CD1c-positive myeloid dendritic cell (primary cell): ENCODE data around the gene NDUFAF8.

Experiments
- DNase-seq: peaks from one replicate; pipeline ENCODE4 v3.0.0-alpha.2; 2016; ENCODE audit errors: extremely low spot score

The NDUFAF8 gene

DNA sequence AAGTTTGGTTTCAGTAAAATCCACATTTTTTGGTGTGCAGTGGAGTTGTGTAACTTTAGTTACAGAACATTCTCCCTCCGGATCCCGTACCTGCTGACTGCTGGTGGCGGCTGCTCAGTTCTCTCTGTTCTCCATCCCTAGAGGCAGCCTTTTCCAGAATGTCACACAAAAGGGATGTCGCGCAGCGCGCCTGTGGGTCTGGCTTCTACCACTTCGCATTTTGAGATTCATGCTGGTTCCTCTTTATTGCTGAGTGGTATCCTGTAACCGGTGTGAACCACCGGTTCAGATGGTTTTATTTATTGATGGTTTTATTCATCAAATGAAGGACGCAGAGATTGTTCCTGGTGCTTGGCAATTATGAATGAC, 15.4 kb upstream of the NDUFAF8 start:
- DNase-seq, result peak; percentile 76

DNA sequence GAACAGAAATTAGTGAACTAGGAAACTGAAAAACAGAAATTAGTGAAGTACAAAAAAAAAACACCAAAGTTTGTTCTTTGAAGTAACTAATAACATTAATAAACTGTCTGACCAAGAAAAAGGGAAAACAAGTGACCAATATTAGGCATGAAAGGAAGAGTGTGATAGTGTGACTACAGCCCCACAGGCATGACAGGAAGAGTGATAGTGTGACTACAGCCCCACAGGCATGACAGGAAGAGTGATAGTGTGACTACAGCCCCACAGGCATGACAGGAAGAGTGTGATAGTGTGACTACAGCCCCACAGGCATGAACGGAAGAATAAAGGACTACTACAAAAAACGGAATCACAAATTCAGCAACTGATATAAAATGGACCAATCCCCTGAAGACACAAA, 11.5 kb upstream of the NDUFAF8 start:
- peak; percentile 13 for DNase-seq

- DNase-seq, result peak; percentile 73
Measured at GRCh38 chr17:81228420-81228819, 10.7 kb upstream of the NDUFAF8 start.

- peak; percentile 29 for DNase-seq
Measured at GRCh38 chr17:81228834-81229665, 10.1 kb upstream of the NDUFAF8 start.

GRCh38 chr17:81229666-81229920, 9.5 kb upstream of the NDUFAF8 start:
- DNase-seq, result no peak

- peak; percentile 21 for DNase-seq
Measured at GRCh38 chr17:81230043-81230820, 8.9 kb upstream of the NDUFAF8 start.

DNA sequence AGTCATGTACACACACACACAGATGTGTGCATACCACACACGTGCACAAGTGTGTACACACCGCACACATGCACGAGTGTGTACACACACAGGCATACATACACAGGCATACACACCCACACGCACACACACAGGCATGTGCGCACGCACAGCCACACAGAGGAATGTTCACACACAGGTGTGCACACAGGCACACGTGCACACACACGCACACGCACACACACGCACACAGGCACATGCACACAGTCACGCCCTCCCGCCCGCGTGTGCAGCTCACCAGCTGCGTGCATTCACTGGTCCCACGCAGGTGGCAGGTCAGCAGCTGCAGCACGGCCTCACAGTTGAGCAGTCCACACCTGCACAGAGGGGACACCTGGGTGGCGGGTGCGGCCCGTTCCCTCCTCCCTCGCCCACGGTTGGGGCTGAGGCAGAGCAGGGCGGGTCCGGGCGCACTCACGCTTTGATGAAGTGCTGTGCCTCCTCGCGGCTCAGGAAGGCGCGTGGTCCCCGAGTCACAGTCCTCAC, 7.9 kb upstream of the NDUFAF8 start:
- no peak for DNase-seq

DNA sequence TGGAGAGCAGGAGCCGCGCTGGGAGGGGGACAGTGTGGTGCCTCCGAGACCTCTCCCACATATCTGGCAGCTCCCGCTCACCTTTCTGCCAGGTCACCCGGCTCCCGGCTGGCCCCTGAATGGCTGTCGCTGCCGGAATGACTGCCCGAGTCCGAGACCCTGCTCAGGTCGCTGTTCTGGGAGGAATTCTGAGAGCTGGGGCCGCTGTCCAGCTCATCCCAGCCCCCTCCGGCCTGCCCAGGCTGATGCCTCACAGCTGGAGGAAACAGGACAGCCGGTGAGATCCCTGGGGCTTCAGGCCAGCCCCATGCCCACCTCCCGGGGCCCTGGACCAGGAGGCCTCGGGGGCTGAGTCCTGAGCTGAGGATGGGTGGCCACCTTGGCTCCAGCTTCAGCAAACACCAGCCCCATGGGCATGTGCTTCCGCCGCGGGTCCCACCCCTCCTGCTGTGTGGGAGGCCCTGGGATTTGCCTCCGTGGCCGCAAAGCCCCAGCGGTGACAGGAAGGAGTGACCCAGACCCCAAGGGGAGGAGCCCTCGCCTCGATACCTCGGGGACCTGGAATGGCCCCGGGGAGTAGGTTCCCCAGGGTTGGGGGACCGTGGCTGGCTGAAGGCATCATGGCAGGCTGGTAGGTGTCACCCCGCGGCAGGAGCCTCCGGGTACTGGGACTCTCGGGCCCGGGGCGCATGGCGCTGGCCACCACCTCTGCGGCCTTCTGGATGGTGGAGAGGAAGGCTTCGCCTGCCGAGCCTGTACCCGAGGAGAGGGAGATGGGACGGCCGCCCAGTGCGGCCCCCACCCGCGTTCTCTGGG, 7.1 kb upstream of the NDUFAF8 start:
- no peak for DNase-seq

DNA sequence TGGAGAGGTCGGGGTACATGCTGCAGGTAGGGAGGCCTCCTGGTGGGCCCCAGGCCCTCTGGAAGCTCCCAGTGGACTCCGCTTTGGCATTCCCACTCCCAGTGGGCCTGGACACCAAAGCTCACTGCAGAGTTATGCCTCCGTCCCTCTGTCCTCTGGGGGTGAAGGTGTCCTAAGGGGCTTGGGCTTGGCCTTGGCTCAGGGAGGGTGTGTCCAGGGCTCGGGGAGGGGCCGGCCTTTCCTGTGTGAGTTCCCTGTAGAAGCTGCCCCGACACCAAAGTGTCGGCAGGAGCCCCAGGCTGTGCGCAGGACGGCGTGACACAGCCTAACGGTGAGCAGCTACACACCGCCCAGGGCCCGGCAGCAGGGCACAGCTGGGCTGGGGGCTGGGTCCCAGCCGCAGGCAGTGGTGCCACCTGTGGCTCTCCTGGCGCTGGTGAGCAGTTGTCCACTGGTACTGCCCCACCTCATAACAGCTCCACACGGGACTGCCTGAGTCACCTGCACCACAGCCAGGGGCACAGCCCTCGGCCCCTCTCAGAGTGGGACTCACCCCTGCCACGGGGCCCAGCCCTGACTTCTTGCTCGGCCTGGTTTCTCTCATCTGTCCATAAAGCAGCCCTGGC, 6.4 kb upstream of the NDUFAF8 start:
- no peak for DNase-seq

DNA sequence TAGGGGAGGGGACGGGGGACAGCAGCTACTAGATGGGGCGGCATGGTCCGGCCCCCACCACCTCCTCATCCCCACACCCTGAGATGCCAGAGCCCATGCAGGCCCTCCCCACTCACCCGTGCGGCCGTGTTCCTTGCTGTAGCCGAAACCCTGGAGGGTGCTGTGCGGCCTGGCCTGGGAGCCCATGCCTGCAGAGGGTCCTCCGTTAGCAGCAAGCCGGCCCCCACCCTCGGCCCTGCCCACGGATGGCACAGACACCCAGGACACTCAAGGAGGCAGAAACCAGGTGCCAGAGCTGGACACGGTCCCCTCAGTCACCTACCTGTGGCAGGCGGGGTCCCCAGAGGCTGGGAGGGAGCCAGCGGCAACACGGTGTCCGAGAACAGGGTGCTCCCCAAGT, 5.8 kb upstream of the NDUFAF8 start:
- DNase-seq, result no peak

DNA sequence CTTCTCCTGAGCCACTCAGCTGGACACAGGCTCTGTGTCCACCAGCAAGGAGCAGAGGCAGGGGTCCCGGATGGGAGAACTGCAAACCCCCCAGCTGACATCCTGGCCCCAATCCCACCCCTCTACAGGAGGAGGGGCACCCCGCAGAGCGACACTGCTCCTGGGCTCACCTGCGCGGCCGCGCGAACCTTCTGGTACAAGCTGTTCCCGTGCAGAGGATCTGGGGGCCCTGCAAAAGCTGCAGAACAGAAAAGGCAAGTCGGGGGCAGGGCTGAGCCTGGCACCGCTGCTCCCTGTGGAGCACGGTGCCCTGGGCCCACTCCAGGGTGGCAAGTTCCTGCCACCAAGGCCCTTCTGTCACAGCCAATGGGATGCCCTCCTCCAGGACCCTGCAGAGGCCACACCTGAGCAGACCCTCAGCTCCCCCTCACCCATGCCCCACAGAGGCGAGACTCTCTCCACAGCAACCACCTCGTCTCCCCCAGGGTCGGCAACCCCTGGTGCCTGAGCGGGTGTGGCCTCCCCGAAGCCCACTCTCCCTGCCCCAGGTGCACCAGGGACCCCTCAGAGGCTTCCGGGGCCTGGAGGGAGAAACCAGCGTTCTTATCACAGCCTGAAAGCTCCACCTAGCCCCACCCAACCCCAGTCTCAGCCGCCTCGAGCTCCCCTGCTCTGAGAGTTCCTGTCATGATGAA, 5.2 kb upstream of the NDUFAF8 start:
- no peak for DNase-seq

DNA sequence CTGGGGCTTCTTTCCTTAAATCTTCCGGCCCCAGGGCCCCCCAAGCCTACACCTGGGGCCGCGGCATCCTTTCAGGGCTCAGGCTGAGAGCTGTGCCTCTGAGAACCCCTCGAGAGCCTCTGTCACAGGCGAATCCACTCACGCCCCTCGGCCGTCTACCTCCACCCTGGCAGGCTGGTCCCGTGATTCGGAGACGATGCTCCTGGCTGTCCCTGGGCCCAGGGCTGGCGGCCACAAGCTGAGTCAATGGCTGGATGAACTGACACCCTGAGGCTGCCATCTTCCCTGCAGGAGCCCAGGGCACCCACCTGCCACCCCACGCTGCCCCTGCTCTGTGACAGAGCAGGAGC, 4.6 kb upstream of the NDUFAF8 start:
- no peak for DNase-seq

DNA sequence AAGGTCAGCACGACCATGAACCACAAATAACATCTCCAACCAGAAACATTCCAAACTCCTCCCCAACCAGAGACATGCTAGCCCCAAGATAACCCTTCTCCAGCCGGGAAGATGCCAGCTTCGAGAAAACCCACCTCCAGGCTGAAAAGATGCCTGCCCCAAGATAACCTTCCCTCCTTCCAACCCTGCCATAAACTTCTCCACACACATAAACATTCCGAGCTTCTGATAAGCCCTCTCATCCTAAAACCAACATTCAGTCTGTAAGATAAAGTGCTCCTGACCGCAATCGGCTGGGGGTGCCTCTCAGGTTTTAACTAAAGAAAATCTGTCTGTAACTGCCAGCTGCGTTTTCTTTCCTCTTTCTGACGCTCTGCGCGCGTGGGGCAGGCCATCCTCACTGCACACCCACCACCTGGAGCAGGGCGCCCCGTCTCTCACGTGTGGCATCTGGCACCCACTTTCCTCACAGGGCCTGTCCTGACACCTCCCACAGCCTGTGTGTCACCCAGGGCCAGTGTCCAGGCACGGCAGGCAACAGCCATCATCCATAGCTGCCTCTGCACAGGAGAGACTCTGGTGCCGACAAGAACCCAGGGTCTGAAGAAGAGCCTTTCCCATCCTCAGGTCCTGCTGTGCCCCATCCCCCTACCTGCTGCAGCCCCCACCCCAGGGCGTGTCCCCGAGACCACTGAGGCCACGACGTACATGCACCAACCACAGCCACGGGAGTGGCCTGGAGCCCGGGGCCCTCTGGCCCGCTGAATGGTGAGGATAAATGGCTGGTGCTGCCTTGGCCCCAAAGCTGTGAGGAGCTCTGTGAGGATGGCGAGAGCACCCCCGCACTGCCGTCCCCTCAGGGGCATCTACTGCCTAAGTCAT, 3.9 kb upstream of the NDUFAF8 start:
- no peak for DNase-seq

DNA sequence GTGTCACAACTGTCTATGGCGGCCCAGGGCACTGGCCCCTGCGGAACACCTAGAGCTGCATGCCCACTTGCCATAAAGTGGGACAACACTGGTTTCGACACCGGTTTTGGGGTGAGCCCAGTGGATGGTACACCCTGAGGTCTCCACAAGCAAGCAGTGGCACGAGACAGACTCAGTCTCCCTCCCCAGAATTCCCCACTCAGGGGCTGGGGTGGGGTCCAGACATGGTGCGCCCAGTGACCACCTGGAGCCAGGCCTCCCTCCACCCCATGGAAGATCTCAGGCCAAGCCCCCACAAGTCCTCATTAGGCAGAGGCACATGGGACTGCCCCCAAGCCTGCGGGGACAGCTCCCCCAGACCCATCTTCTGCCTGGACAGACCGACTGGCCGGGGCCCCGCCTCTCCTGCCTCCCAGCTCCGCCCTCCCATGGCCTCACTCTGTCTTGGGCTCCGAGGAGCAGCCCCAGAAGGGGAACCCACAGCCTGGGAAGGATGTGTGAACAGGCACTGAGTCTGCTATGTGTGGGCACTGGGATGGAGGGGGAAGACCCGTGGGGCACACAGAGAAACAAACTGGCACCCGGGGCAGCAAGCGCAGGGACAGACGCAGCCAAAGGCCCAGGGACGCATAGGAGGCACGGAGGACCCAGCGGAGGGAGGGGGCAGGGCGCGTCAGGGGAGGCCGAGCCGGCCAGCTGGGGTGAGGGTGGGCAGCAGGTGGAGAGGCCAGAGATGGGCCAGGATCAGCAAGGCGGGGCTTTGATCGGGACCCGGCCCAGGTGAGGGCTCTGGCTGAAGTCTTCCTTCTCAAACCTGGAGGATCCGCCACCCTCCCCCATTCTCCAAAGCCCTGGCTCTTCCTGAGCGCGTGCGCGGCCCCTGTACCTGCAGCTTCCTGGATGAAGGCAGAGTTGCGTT, 3.0 kb upstream of the NDUFAF8 start:
- DNase-seq, result no peak

GRCh38 chr17:81236784-81237183, 2.3 kb upstream of the NDUFAF8 start:
- DNase-seq, result no peak

GRCh38 chr17:81237591-81238489, 1.3 kb upstream of the NDUFAF8 start:
- DNase-seq, result no peak

GRCh38 chr17:81238490-81238814, 666 bp upstream of the NDUFAF8 start:
- no peak for DNase-seq
